SK-N-SH (cell line): ENCODE measurements around the gene SUPT3H. TPM values are rescaled to one million over a fixed set of nuclear protein-coding genes. Genes with fewer than 3 reads are reported as not detected.

ENCODE experiments used
- CTCF ChIA-PET: fragments of 300-600, 350-600 bp; formaldehyde crosslinking; extraction: SDS; loops from one replicate; lab custom pipeline; 2021; lab: Yijun Ruan, JAX
- POLR2A ChIA-PET: fragments of 350-600 bp; sonication (Branson Sonifier 250); formaldehyde crosslinking; extraction: SDS; loops from one replicate; lab custom pipeline; 2020; ENCODE audit warnings: antibody characterized with exemption, inconsistent platforms; lab: Yijun Ruan, JAX
- DNase-seq: peaks from one replicate; pipeline ENCODE4 v3.0.0; 2012
- H2AFZ ChIP-seq: fragments of 200-600 bp; sonication (generic); 2 replicates; pipeline ENCODE4 v1.8.1; 2016; ENCODE audit warnings: antibody characterized with exemption, mild to moderate bottlenecking, low read depth
- H3F3A ChIP-seq: fragments of 200-600 bp; sonication (generic); replicated peaks from 2 replicates; pipeline ENCODE3; 2016; ENCODE audit warnings: antibody characterized with exemption, mild to moderate bottlenecking; ENCODE audit not compliant: insufficient read depth
- H3K27ac ChIP-seq, 2 experiments: fragments of 200-500 bp in 1 of 2; fragments of 200-600 bp in 1 of 2; sonication (Bioruptor generic) in 1 of 2; sonication (generic), shearing (Covaris generic) in 1 of 2; 2 replicates each; pipeline versions ENCODE4 v1.5.1 to v1.6.1; 2014 to 2016; ENCODE audit warnings: low read depth in 2 of 2, inconsistent platforms in 1 of 2, low read length in 1 of 2, mild to moderate bottlenecking in 1 of 2, mixed read lengths in 1 of 2
- H3K27me3 ChIP-seq: fragments of 200-600 bp; sonication (generic), shearing (Covaris generic); 2 replicates; pipeline ENCODE4 v1.6.1; 2016; ENCODE audit warnings: mixed run types; ENCODE audit not compliant: insufficient read depth
- H3K36me3 ChIP-seq, 2 experiments: fragments of 200-500 bp in 1 of 2; fragments of 200-600 bp in 1 of 2; sonication (Bioruptor generic) in 1 of 2; sonication (generic) in 1 of 2; replicated peaks in 1 of 2; 2 replicates each; pipeline versions ENCODE3 to v1.5.1; 2014 to 2016; ENCODE audit warnings: low read length in 1 of 2, mild to moderate bottlenecking in 1 of 2; ENCODE audit not compliant: insufficient read depth in 2 of 2, control insufficient read depth in 1 of 2
- H3K4me1 ChIP-seq, 2 experiments: fragments of 200-500 bp in 1 of 2; fragments of 200-600 bp in 1 of 2; sonication (Bioruptor generic) in 1 of 2; sonication (generic), shearing (Covaris generic) in 1 of 2; 2 replicates each; pipeline versions ENCODE4 v1.5.1 to v1.6.1; 2014 to 2016; ENCODE audit warnings: low read depth in 1 of 2, low read length in 1 of 2, mixed run types in 1 of 2; ENCODE audit not compliant: insufficient read depth in 2 of 2, control insufficient read depth in 1 of 2
- H3K4me2 ChIP-seq: fragments of 200-600 bp; sonication (generic), shearing (Covaris generic); 2 replicates; pipeline ENCODE4 v1.6.1; 2017; ENCODE audit warnings: mixed run types
- H3K4me3 ChIP-seq, 2 experiments: fragments of 200-500 bp in 1 of 2; fragments of 200-600 bp in 1 of 2; sonication (Bioruptor generic) in 1 of 2; sonication (generic), shearing (Covaris generic) in 1 of 2; 2 replicates each; pipeline versions ENCODE4 v1.5.1 to v1.8.1; 2014 to 2016; ENCODE audit warnings: low read depth in 2 of 2, inconsistent platforms in 1 of 2, low read length in 1 of 2, mild to moderate bottlenecking in 1 of 2, mixed read lengths in 1 of 2, moderate library complexity in 1 of 2
- H3K79me2 ChIP-seq: fragments of 200-600 bp; sonication (generic); 2 replicates; pipeline ENCODE4 v1.8.1; 2017; ENCODE audit warnings: mild to moderate bottlenecking; ENCODE audit not compliant: insufficient read depth
- H3K9ac ChIP-seq: fragments of 200-600 bp; sonication (generic); 2 replicates; pipeline ENCODE4 v1.6.1; 2017; ENCODE audit warnings: mixed run types
- H3K9me2 ChIP-seq: fragments of 200-600 bp; sonication (generic); 2 replicates; pipeline ENCODE4 v1.6.1; 2017; ENCODE audit warnings: mixed run types
- H3K9me3 ChIP-seq: fragments of 200-600 bp; sonication (generic); 2 replicates; pipeline ENCODE4 v1.6.1; 2017; ENCODE audit warnings: mixed run types, mild to moderate bottlenecking, moderate library complexity
- H4K20me1 ChIP-seq: fragments of 200-600 bp; sonication (generic); 2 replicates; pipeline ENCODE4 v1.6.1; 2017; ENCODE audit warnings: mild to moderate bottlenecking, mixed run types; ENCODE audit not compliant: insufficient read depth
- CHD2 ChIP-seq: fragments of 150-350 bp; IDR thresholded peaks from 2 replicates; pipeline ENCODE4 v1.6.1; 2018; ENCODE audit warnings: low read length; ENCODE audit not compliant: partially characterized antibody
- EP300 ChIP-seq, 2 experiments: IDR thresholded peaks; 2 replicates each; pipeline versions ENCODE4 v1.4.0 to v1.6.1; 2012; ENCODE audit warnings: borderline replicate concordance in 1 of 2, low read depth in 1 of 2, low read length in 1 of 2
- EZH2phosphoT487 ChIP-seq: fragments of 200-600 bp; sonication (generic); IDR thresholded peaks from 2 replicates; pipeline ENCODE4 v1.6.1; 2017; ENCODE audit warnings: low read depth, mixed run types, mild to moderate bottlenecking, antibody characterized with exemption, moderate library complexity, borderline replicate concordance
- FOSL2 ChIP-seq: IDR thresholded peaks from 2 replicates; pipeline ENCODE4 v1.4.0; 2012; ENCODE audit warnings: low read depth, mild to moderate bottlenecking, moderate library complexity, borderline replicate concordance
- FOXJ3 ChIP-seq: sonication (generic); formaldehyde crosslinking; IDR thresholded peaks from 2 replicates; pipeline ENCODE4 v1.5.1; 2020; ENCODE audit warnings: mild to moderate bottlenecking, missing genetic modification reagents
- FOXM1 ChIP-seq: IDR thresholded peaks from 2 replicates; pipeline ENCODE4 v1.4.0; 2012; ENCODE audit warnings: low read depth, mild to moderate bottlenecking
- GABPA ChIP-seq: IDR thresholded peaks from 2 replicates; pipeline ENCODE4 v1.4.0; 2012; ENCODE audit warnings: low read depth, mild to moderate bottlenecking
- GATA2 ChIP-seq: sonication (generic); formaldehyde crosslinking; IDR thresholded peaks from 2 replicates; pipeline ENCODE4 v1.5.0; 2020; ENCODE audit warnings: mild to moderate bottlenecking, missing genetic modification reagents
- IRF3 ChIP-seq: fragments of 150-350 bp; IDR thresholded peaks from 2 replicates; pipeline ENCODE4 v1.6.1; 2016; ENCODE audit warnings: mild to moderate bottlenecking, low read depth, low read length
- JUND ChIP-seq: IDR thresholded peaks from 2 replicates; pipeline ENCODE4 v1.4.0; 2012
- MEF2A ChIP-seq: IDR thresholded peaks from 2 replicates; pipeline ENCODE4 v1.4.0; 2012; ENCODE audit warnings: low read depth, borderline replicate concordance
- NRF1 ChIP-seq: IDR thresholded peaks from 2 replicates; pipeline ENCODE4 v1.6.1; 2012; ENCODE audit warnings: low read depth, mild to moderate bottlenecking, low read length
- RCOR1 ChIP-seq: fragments of 150-350 bp; IDR thresholded peaks from 2 replicates; pipeline ENCODE4 v1.6.1; 2017; ENCODE audit warnings: antibody characterized with exemption, low read length
- REST ChIP-seq: IDR thresholded peaks from 2 replicates; pipeline ENCODE4 v1.6.1; 2012; ENCODE audit warnings: mild to moderate bottlenecking, low read depth, low read length, moderate library complexity
- SMC3 ChIP-seq: IDR thresholded peaks from 2 replicates; pipeline ENCODE4 v1.6.1; 2012; ENCODE audit warnings: low read depth, low read length, improper control_type of control experiment
- TAF1 ChIP-seq: IDR thresholded peaks from 2 replicates; pipeline ENCODE4 v1.6.1; 2012; ENCODE audit warnings: low read depth, mild to moderate bottlenecking, low read length, moderate library complexity, borderline replicate concordance
- USF1 ChIP-seq: IDR thresholded peaks from 2 replicates; pipeline ENCODE4 v1.4.0; 2012; ENCODE audit warnings: low read depth, borderline replicate concordance
- YY1 ChIP-seq: IDR thresholded peaks from 2 replicates; pipeline ENCODE4 v1.4.0; 2012; ENCODE audit warnings: low read depth, mild to moderate bottlenecking
- WGBS: methylation state at CpG from one replicate; pipeline ENCODE4 v1.1.6; 2017; ENCODE audit warnings: low lambda C conversion rate; 5-methylcytosine and 5-hydroxymethylcytosine counted together
- polyA plus RNA-seq, 3 experiments: library from polyadenylated mRNA; depleted of rRNA; stranded (reverse); fragments of >200 nt; gene quantifications; 2 replicates each; pipeline ENCODE4 v1.2.3, GENCODE V29; 2012
- TF ChIP-seq, protein P1 (sequence below): IDR thresholded peaks from 2 replicates; pipeline ENCODE4 v1.4.0; 2012; ENCODE audit warnings: low read depth

SUPT3H gene
- polyA plus RNA-seq, 1 of the 3 experiments (the other 2 are of a cell fraction) = 10.9 TPM

DNA sequence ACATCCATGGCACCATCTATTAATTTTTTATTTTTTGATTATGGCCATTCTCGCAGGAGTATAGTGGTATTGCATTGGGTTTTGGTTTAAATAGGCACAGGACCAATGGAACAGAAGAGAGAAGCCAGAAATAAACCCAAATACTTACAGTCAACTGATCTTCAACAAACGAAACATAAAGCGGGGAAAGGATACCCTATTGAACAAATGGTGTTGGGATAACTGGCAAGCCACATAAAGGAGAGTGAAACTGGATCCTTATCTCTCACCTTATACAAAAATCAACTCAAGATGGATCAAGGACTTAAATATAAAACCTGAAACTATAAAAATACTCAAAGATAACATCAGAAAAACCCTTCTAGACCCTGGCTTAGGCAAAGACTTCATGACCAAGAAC is 74.9 kb downstream of the SUPT3H start (continued):
- no peak for TF ChIP-seq NRF1
- TF ChIP-seq GATA2 = no peak
- TF ChIP-seq RCOR1 = no peak
- no peak for TF ChIP-seq USF1

DNA sequence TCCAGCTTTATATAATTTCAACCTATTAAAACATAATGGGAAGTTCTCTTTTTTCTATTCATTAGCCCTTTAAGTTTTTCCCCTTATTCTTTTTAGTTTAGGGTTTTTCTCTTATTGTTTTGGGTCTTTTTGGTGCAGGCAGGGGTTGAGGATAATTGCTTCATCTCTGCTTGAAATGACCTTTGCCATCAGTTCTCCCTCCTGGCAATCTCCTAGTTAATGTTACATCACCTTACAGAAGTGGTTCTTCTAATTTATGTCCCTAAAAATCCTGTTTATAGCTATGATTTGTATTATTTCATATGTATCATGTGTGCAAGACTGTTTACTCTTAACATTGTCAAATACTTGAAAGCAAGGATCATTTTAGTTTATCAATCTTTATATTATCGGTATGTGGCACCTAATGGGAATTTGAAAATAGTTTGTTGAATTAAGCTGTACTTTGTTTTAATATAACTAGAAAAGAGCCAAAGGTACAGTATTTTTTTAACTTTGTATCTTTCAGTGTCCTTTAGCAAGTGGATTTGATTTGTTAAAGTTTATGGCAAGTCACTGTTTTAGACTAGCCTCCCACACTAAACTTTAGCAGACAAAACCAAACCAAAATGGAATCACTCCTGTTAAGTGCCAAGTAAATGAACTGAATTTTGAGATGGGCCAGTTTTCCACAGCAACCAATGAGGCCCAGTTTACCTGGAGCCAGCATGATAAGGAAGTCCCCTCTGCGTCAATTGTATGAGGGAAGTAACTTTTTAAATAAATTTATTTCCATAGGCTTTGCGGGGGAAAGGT is 76.2 kb downstream of the SUPT3H start:
- POLR2A ChIA-PET = no interaction called here
- WGBS = 64% methylated on average over 3 of the region's 3 CpGs
- CTCF ChIA-PET = interaction anchor here (0.8 to 1.1 kb wide), 2 partner anchors 646 to 826 kb away, joined by 3 read pairs; no protein-coding TSS in a partner anchor

More for the DNA sequence above, 76.2 kb downstream of the SUPT3H start:
- no peak overlapping the region for H3K4me3 ChIP-seq
- no peaks in the 10 kb centered on the region for H3K79me2 ChIP-seq
- no peaks in the 10 kb centered on the region for H3F3A ChIP-seq
- no peaks in the 10 kb centered on the region for H3K9me3 ChIP-seq
- no peak overlapping the region for H2AFZ ChIP-seq
- H3K9me2 ChIP-seq = no peaks in the 10 kb centered on the region
- H3K4me2 ChIP-seq = no peak overlapping the region
- no peak overlapping the region for H3K27ac ChIP-seq
- no peaks in the 10 kb centered on the region for H4K20me1 ChIP-seq
- TF ChIP-seq YY1 = no peak
- TF ChIP-seq IRF3 = no peak
- no peak for TF ChIP-seq FOXJ3 (CRISPR knock-in tag)
- no peak for TF ChIP-seq SMC3
- no peak for TF ChIP-seq RCOR1
- TF ChIP-seq JUND = no peak
- no peak for TF ChIP-seq TAF1
- no peak for TF ChIP-seq FOSL2
- no peak for TF ChIP-seq EZH2phosphoT487
- no peak for TF ChIP-seq USF1
- no peak for TF ChIP-seq EP300 (IDR thresholded peaks at IDR 0.05; ENCODE audit: borderline replicate concordance in 1 of 2, low read depth in 1 of 2, low read length in 1 of 2)
- no peak for TF ChIP-seq CHD2
- no peak for TF ChIP-seq FOXM1
- TF ChIP-seq GABPA = no peak
- TF ChIP-seq, protein P1, sequence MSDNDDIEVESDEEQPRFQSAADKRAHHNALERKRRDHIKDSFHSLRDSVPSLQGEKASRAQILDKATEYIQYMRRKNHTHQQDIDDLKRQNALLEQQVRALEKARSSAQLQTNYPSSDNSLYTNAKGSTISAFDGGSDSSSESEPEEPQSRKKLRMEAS = no peak
- TF ChIP-seq REST = no peak
- no peak for TF ChIP-seq MEF2A
- no peak for DNase-seq
- no peaks in the 10 kb centered on the region for H3K36me3 ChIP-seq
- no peak overlapping the region for H3K9ac ChIP-seq
- no peaks in the 10 kb centered on the region for H3K27me3 ChIP-seq
- H3K4me1 ChIP-seq = no peaks in the 10 kb centered on the region
